OCI-LY1 (cell line): ENCODE data around the gene NAGA.

Experiments used
- H2AFZ ChIP-seq: fragments of 200-600 bp; sonication (generic), shearing (Covaris generic); 2 replicates; pipeline ENCODE4 v1.6.0; 2014; ENCODE audit warnings: antibody characterized with exemption, mild to moderate bottlenecking, low read length
- H3F3A ChIP-seq: fragments of 200-600 bp; sonication (generic), shearing (Covaris generic); 2 replicates; pipeline ENCODE4 v1.6.0; 2014; ENCODE audit warnings: mild to moderate bottlenecking, antibody characterized with exemption, low read length, moderate library complexity; ENCODE audit not compliant: insufficient read depth
- H3K27ac ChIP-seq: fragments of 200-600 bp; sonication (generic); 2 replicates; pipeline ENCODE4 v1.5.1; 2014; ENCODE audit warnings: low read length, mixed run types, mild to moderate bottlenecking, low read depth; ENCODE audit not compliant: poor library complexity, severe bottlenecking
- H3K27me3 ChIP-seq: fragments of 200-600 bp; sonication (generic); 2 replicates; pipeline ENCODE4 v1.6.0; 2014; ENCODE audit warnings: antibody characterized with exemption, mild to moderate bottlenecking, low read length, moderate library complexity; ENCODE audit not compliant: insufficient read depth
- H3K36me3 ChIP-seq: fragments of 200-600 bp; sonication (generic); 2 replicates; pipeline ENCODE4 v1.6.1; 2014; ENCODE audit warnings: mild to moderate bottlenecking, antibody characterized with exemption, low read length, moderate library complexity, mixed read lengths; ENCODE audit not compliant: insufficient read depth
- H3K4me1 ChIP-seq: fragments of 200-600 bp; sonication (generic); 2 replicates; pipeline ENCODE4 v1.5.1; 2014; ENCODE audit warnings: mild to moderate bottlenecking, low read length, moderate library complexity; ENCODE audit not compliant: insufficient read depth, severe bottlenecking
- H3K4me2 ChIP-seq: fragments of 200-600 bp; sonication (generic), shearing (Covaris generic); 2 replicates; pipeline ENCODE4 v1.6.1; 2014; ENCODE audit warnings: low read length
- H3K4me3 ChIP-seq: fragments of 200-600 bp; sonication (generic); 2 replicates; pipeline ENCODE4 v1.5.1; 2014; ENCODE audit warnings: low read length, low read depth, mild to moderate bottlenecking, mixed read lengths; ENCODE audit not compliant: poor library complexity, severe bottlenecking
- H3K79me2 ChIP-seq: fragments of 200-600 bp; shearing (Covaris generic); 2 replicates; pipeline ENCODE4 v1.6.1; 2016; ENCODE audit warnings: mixed run types, low read length, mixed read lengths; ENCODE audit not compliant: insufficient read depth
- H3K9ac ChIP-seq: fragments of 200-600 bp; sonication (generic), shearing (Covaris generic); 2 replicates; pipeline ENCODE4 v1.6.1; 2014; ENCODE audit warnings: mild to moderate bottlenecking, low read length, mixed read lengths
- H3K9me2 ChIP-seq: fragments of 200-600 bp; sonication (generic), shearing (Covaris generic); 2 replicates; pipeline ENCODE4 v1.6.1; 2014; ENCODE audit warnings: low read depth, mild to moderate bottlenecking, low read length, mixed read lengths
- H3K9me3 ChIP-seq: fragments of 200-600 bp; shearing (Covaris generic); 2 replicates; pipeline ENCODE4 v1.6.1; 2014; ENCODE audit warnings: low read length, mixed read lengths
- H4K20me1 ChIP-seq: fragments of 200-600 bp; sonication (generic), shearing (Covaris generic); 2 replicates; pipeline ENCODE4 v1.6.0; 2016; ENCODE audit warnings: mild to moderate bottlenecking, low read length; ENCODE audit not compliant: insufficient read depth
- EZH2 ChIP-seq: fragments of 200-600 bp; sonication (generic), shearing (Covaris generic); IDR thresholded peaks from 2 replicates; pipeline ENCODE4 v1.8.0; 2017; ENCODE audit warnings: borderline replicate concordance, mixed run types, mild to moderate bottlenecking, antibody characterized with exemption, low read length, moderate library complexity, mixed read lengths
- TF ChIP-seq, protein P1 (sequence below): fragments of 200-600 bp; sonication (generic), shearing (Covaris generic); IDR thresholded peaks from 2 replicates; pipeline ENCODE4 v1.5.1; 2017; ENCODE audit warnings: mild to moderate bottlenecking, antibody characterized with exemption, low read length, moderate library complexity, mixed read lengths

NAGA gene

DNA sequence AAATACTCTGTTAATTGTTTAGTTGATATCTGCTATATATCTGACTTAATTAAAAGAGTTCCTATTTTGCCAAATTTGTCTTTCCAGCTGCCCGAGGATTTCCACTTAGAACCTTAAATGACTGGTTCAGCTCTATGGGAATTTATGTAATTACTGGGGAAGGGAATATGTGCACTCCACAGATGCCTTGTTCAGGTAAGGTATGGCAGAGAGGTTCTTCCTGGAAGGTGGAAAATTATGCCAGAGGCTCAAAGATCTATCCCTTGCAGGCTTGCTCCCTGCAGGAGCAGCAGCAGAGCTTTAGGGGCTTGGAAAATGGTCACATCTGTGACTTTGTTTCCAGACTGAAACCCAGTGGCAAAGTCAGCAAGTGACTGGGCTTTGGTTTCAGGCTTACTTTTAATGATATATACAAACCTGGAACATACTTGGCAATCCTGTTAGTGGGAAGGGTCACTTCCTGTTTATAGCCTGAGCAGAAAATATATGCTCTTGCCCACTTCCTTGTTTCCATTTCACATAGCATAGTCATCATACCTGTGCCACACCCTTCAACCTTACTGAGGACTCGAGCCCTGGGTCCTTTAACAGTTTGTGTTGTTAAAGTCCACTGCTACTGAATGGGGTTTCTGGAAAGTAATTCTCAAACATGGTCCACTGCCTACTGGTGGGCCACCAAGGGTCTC is 48.3 kb downstream of the NAGA start:
- Histone ChIP-seq H2AFZ (0 out of 2 replicates have a peak overlapping the region, but pooled peaks have one; percentile 74), H3K9ac (no peak overlapping the region), H3K79me2 (no peaks in the 10 kb centered on the region), H3K9me2 (no peaks in the 10 kb centered on the region), H3K4me3 (no peak overlapping the region), H3K27ac (no peak overlapping the region), H3K4me2 (no peak overlapping the region), H4K20me1 (no peaks in the 10 kb centered on the region), H3K9me3 (no peaks in the 10 kb centered on the region), H3K36me3 (no peaks in the 10 kb centered on the region), H3K27me3 (no peaks in the 10 kb centered on the region), H3K4me1 (peaks cover 4% of the 10 kb centered on the region), H3F3A (no peaks in the 10 kb centered on the region)
- TF ChIP-seq, protein P1, sequence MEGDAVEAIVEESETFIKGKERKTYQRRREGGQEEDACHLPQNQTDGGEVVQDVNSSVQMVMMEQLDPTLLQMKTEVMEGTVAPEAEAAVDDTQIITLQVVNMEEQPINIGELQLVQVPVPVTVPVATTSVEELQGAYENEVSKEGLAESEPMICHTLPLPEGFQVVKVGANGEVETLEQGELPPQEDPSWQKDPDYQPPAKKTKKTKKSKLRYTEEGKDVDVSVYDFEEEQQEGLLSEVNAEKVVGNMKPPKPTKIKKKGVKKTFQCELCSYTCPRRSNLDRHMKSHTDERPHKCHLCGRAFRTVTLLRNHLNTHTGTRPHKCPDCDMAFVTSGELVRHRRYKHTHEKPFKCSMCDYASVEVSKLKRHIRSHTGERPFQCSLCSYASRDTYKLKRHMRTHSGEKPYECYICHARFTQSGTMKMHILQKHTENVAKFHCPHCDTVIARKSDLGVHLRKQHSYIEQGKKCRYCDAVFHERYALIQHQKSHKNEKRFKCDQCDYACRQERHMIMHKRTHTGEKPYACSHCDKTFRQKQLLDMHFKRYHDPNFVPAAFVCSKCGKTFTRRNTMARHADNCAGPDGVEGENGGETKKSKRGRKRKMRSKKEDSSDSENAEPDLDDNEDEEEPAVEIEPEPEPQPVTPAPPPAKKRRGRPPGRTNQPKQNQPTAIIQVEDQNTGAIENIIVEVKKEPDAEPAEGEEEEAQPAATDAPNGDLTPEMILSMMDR = no peak
- no peak for TF ChIP-seq EZH2

DNA sequence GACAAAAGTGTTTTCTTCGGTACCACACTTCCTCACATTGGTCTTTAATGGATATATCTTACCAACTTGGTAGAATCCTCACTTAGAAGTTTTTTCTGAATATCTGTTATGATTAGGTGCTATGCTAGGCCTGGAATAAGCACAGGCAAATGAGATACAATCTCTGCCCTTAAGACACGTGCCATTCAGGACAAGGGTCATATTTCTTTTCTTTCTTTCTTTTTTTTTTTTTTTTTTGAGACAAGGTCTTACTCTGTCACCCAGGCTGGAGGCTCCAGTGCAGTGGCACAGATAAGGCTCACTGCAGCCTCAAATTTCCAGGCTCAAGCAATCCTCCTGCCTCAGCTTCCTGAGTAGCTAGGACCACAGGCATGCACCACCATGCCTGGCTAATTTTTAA is 49.0 kb downstream of the NAGA start:
- Histone ChIP-seq H3K4me2 (no peak overlapping the region), H3K27me3 (no peaks in the 10 kb centered on the region), H3K4me3 (no peak overlapping the region), H3K9me2 (no peaks in the 10 kb centered on the region), H3K36me3 (no peaks in the 10 kb centered on the region), H3K9me3 (no peaks in the 10 kb centered on the region), H3K79me2 (no peaks in the 10 kb centered on the region), H3K9ac (no peak overlapping the region), H3K27ac (no peak overlapping the region), H3F3A (no peaks in the 10 kb centered on the region), H4K20me1 (no peaks in the 10 kb centered on the region), H2AFZ (no peak overlapping the region), H3K4me1 (peaks cover 4% of the 10 kb centered on the region)
- no peak for TF ChIP-seq EZH2
- TF ChIP-seq, protein P1 = no peak

DNA sequence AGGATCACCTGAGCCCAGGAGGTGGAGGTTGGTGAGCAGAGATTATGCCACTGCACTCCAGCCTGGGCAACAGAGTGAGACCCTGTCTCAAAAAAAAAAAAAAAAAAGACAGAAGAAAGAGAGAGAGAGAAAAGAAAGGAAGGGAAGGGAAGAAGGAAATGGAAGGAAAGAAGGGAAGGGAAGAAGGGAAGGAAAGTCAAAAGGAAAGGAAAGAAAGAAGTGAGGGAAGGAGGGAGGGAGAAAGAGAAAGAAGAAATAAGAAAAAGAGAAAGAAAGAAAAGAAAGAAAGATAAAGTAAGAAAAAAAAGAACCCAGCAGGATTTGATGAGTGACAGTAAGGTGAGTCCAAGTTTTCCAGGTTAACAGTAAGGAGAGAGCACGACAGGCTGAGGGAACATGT is 52.4 kb downstream of the NAGA start:
- no peak for TF ChIP-seq EZH2
- H3K4me2 ChIP-seq = no peak overlapping the region
- H2AFZ ChIP-seq = no peak overlapping the region
- H3K27me3 ChIP-seq = peaks cover 6% of the 10 kb centered on the region; the same call in 1 of the 2 replicates
- H3K4me3 ChIP-seq = no peak overlapping the region
- no peaks in the 10 kb centered on the region for H3F3A ChIP-seq
- peaks cover 4% of the 10 kb centered on the region for H3K4me1 ChIP-seq
- no peaks in the 10 kb centered on the region for H3K9me3 ChIP-seq
- H3K9ac ChIP-seq = no peak overlapping the region
- H3K36me3 ChIP-seq = no peaks in the 10 kb centered on the region
- H4K20me1 ChIP-seq = no peaks in the 10 kb centered on the region
- no peaks in the 10 kb centered on the region for H3K9me2 ChIP-seq
- no peak overlapping the region for H3K27ac ChIP-seq
- no peaks in the 10 kb centered on the region for H3K79me2 ChIP-seq

DNA sequence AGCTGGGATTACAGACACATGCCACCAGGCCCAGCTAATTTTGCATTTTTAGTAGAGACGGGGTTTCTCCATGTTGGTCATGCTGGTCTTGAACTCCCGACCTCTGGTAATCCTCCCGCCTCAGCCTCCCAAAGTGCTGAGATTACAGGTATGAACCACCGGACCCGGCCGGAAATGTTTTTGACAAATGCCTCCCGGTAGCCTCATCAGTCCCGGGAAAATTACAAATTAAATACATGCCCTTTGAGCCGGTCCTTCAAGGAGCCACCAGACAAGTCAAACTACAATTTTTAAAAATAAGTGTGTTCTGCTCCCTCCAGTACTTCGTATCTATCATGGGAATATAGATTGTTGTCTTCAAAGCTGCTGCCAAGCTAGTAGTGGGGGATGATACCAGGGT is 54.5 kb downstream of the NAGA start:
- no peaks in the 10 kb centered on the region for H3K79me2 ChIP-seq

More for the DNA sequence above, 54.5 kb downstream of the NAGA start:
- H3K4me3 ChIP-seq = no peak overlapping the region
- no peaks in the 10 kb centered on the region for H3K9me2 ChIP-seq
- no peak overlapping the region for H3K27ac ChIP-seq
- H3K4me2 ChIP-seq = no peak overlapping the region
- no peak overlapping the region for H2AFZ ChIP-seq
- H3K4me1 ChIP-seq = no peaks in the 10 kb centered on the region
- H3K9me3 ChIP-seq = no peaks in the 10 kb centered on the region; the same call in 1 of the 2 replicates
- no peak for TF ChIP-seq EZH2
- TF ChIP-seq, protein P1 = no peak
- no peaks in the 10 kb centered on the region for H3K36me3 ChIP-seq
- H3K9ac ChIP-seq = no peak overlapping the region
- H3K27me3 ChIP-seq = peaks cover 6% of the 10 kb centered on the region; the same call in 1 of the 2 replicates
- H4K20me1 ChIP-seq = no peaks in the 10 kb centered on the region
- no peaks in the 10 kb centered on the region for H3F3A ChIP-seq
